OCI-LY3 (cell line): ENCODE data around the gene RPL10A.

Source experiments
- H2AFZ ChIP-seq: fragments of 200-600, 300-600 bp; shearing (Covaris generic); 2 replicates; pipeline ENCODE4 v1.6.0; 2014; ENCODE audit warnings: antibody characterized with exemption, low read depth, low read length
- H3K27ac ChIP-seq: fragments of 200-600, 300-600 bp; sonication (generic); 2 replicates; pipeline ENCODE4 v1.5.1; 2014; ENCODE audit warnings: mild to moderate bottlenecking, low read length, moderate library complexity, mixed read lengths
- H3K27me3 ChIP-seq: fragments of 200-600, 300-600 bp; sonication (generic); 2 replicates; pipeline ENCODE4 v1.6.1; 2014; ENCODE audit warnings: low read depth, low read length, mixed read lengths
- H3K36me3 ChIP-seq: fragments of 200-600, 300-600 bp; sonication (generic); replicated peaks from 2 replicates; pipeline ENCODE3; 2014; ENCODE audit warnings: low read depth, low read length, mixed read lengths
- H3K4me1 ChIP-seq: fragments of 300-600, 200-600 bp; sonication (generic); 2 replicates; pipeline ENCODE4 v1.6.1; 2014; ENCODE audit warnings: low read length, mixed read lengths
- H3K4me2 ChIP-seq: fragments of 200-600, 300-600 bp; sonication (generic); 2 replicates; pipeline ENCODE4 v1.6.1; 2014; ENCODE audit warnings: low read length, mixed read lengths
- H3K4me3 ChIP-seq: fragments of 300-600, 200-600 bp; sonication (generic); 2 replicates; pipeline ENCODE4 v1.5.1; 2014; ENCODE audit warnings: antibody characterized with exemption, mild to moderate bottlenecking, low read length, moderate library complexity
- H3K79me2 ChIP-seq: fragments of 300-600, 200-600 bp; shearing (Covaris generic); 2 replicates; pipeline ENCODE4 v1.6.1; 2014; ENCODE audit warnings: mild to moderate bottlenecking, low read length, mixed read lengths
- H3K9ac ChIP-seq: fragments of 300-600, 200-600 bp; shearing (Covaris generic); 2 replicates; pipeline ENCODE4 v1.6.0; 2014; ENCODE audit warnings: mild to moderate bottlenecking, low read length, moderate library complexity
- H3K9me3 ChIP-seq: fragments of 200-600, 300-600 bp; shearing (Covaris generic); 2 replicates; pipeline ENCODE4 v1.6.1; 2014; ENCODE audit warnings: low read length, mixed read lengths; ENCODE audit not compliant: insufficient read depth
- H4K20me1 ChIP-seq: fragments of 200-600, 300-600 bp; sonication (generic); 2 replicates; pipeline ENCODE4 v1.6.1; 2016; ENCODE audit warnings: low read length, mixed read lengths; ENCODE audit not compliant: insufficient read depth
- CTCF ChIP-seq: fragments of 200-600, 300-600 bp; sonication (generic); IDR thresholded peaks from 2 replicates; pipeline ENCODE4 v1.5.1; 2014; ENCODE audit warnings: antibody characterized with exemption, low read length, low read depth
- EZH2phosphoT487 ChIP-seq: fragments of 200-600 bp; shearing (Covaris generic); IDR thresholded peaks from 2 replicates; pipeline ENCODE4 v1.6.1; 2018; ENCODE audit warnings: antibody characterized with exemption, mixed run types, low read depth

The RPL10A gene

GRCh38 chr6:35478259-35478658, 10.1 kb downstream of the RPL10A start:
- TF ChIP-seq CTCF (no peak), EZH2phosphoT487 (no peak)
- Histone ChIP-seq H3K4me1 (no peaks in the 10 kb centered on the region), H3K9ac (no peak overlapping the region), H3K4me2 (no peak overlapping the region), H3K9me3 (no peaks in the 10 kb centered on the region), H3K27ac (no peak overlapping the region), H3K79me2 (no peaks in the 10 kb centered on the region), H2AFZ (no peak overlapping the region), H3K36me3 (no peaks in the 10 kb centered on the region), H3K27me3 (no peaks in the 10 kb centered on the region), H4K20me1 (peaks cover 2% of the 10 kb centered on the region; the same call in 1 of the 2 replicates), H3K4me3 (no peak overlapping the region)

GRCh38 chr6:35480176-35480575, 12.0 kb downstream of the RPL10A start:
- Histone ChIP-seq H3K9ac (no peak overlapping the region), H3K79me2 (no peaks in the 10 kb centered on the region), H3K4me3 (no peak overlapping the region), H3K9me3 (no peaks in the 10 kb centered on the region), H2AFZ (no peak overlapping the region), H3K4me2 (no peak overlapping the region), H3K4me1 (no peaks in the 10 kb centered on the region), H3K27me3 (no peaks in the 10 kb centered on the region), H3K27ac (no peak overlapping the region), H3K36me3 (no peaks in the 10 kb centered on the region), H4K20me1 (no peaks in the 10 kb centered on the region)
- no peak for TF ChIP-seq EZH2phosphoT487
- TF ChIP-seq CTCF = no peak

DNA sequence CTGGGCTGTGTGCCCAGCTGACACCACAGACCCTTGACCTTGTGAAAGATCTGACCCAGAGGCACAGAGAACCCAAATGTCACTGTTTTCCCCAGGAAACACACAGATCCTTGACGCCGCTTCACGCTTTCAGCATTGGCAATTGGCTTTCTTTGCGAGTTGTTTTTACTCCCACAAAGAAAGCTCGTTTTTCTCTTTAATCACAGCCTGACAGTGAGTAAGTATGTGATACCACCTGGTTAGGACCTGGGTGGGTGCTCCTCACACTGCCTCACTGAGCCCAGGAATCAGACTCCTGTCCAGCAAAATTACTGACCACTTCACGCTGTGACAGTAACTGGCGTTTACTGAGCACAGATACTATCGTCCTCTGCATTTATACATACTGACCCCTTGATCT, 13.0 kb downstream of the RPL10A start:
- TF ChIP-seq CTCF (no peak), EZH2phosphoT487 (no peak)
- Histone ChIP-seq H3K4me1 (no peaks in the 10 kb centered on the region), H4K20me1 (no peaks in the 10 kb centered on the region), H3K9ac (no peak overlapping the region), H3K9me3 (no peaks in the 10 kb centered on the region), H3K27ac (no peak overlapping the region), H3K27me3 (no peaks in the 10 kb centered on the region), H2AFZ (no peak overlapping the region), H3K4me3 (no peak overlapping the region), H3K4me2 (no peak overlapping the region), H3K79me2 (no peaks in the 10 kb centered on the region), H3K36me3 (no peaks in the 10 kb centered on the region)

- no peak overlapping the region for H3K4me2 ChIP-seq
- no peak overlapping the region for H3K4me3 ChIP-seq
- no peaks in the 10 kb centered on the region for H4K20me1 ChIP-seq
- no peaks in the 10 kb centered on the region for H3K27me3 ChIP-seq
- H3K4me1 ChIP-seq = peaks cover 4% of the 10 kb centered on the region
- H3K36me3 ChIP-seq = no peaks in the 10 kb centered on the region
- TF ChIP-seq CTCF = no peak
- TF ChIP-seq EZH2phosphoT487 = no peak
- no peak overlapping the region for H3K9ac ChIP-seq
- H3K9me3 ChIP-seq = no peaks in the 10 kb centered on the region
- H2AFZ ChIP-seq = no peak overlapping the region
- H3K27ac ChIP-seq = no peak overlapping the region
- no peaks in the 10 kb centered on the region for H3K79me2 ChIP-seq
These were observed 14.9 kb downstream of the RPL10A start for GRCh38 chr6:35483062-35483461.
